Ovary (tissue), 3 donors: ENCODE measurements around the gene ZNF775.

Experiments used
- POLR2A ChIP-seq: fragments of 450-650 bp; IDR thresholded peaks from one replicate; pipeline ENCODE4 v1.6.1; 2017; ENCODE audit warnings: antibody characterized with exemption, mild to moderate bottlenecking, moderate library complexity
- TF ChIP-seq, protein P1 (sequence below), 3 donors: fragments of 450-650 bp in 2 of 3; fragments of 200-600 bp in 1 of 3; IDR thresholded peaks; one replicate each; pipeline versions ENCODE4 v1.5.1 to v1.8.0; 2016 to 2022; ENCODE audit warnings: antibody characterized with exemption in 3 of 3, mild to moderate bottlenecking in 1 of 3
- donor health status: DM: no; HTN: no; CAD: no.

DNA sequence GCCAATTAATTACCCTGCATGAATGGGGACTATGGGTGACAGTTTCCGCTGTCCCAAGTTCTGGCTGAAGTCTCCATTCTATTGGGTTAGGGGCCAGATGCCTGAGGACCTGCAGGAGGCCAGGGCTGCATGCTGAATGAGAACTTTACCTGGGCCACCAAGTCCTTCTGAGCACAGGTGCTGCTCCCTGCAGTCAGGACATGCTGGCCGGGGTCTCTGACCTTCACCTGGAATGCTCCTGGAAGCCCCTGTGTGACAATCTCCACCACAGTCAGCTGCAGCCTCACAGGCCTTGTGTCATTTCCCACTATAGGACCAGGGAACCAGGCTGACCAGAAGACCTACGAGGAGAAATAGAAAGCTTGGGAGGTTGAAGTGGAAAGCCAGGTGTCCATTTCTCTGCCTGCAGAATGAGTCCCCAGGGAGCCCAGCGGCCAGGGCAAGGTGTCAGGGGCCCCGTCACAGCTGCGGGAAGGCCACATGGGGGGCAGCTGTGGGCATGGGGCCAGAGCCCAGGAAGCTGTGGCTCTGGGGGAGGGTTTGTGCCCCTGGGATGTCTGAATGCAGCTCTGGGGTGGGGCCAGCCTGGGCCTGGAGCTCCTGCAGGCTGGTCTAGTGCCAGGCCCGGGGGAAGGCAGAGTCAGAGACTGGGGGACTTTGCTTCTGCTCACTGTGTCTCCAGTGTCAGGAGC, 65.7 kb downstream of the ZNF775 start:
- TF ChIP-seq, protein P1, sequence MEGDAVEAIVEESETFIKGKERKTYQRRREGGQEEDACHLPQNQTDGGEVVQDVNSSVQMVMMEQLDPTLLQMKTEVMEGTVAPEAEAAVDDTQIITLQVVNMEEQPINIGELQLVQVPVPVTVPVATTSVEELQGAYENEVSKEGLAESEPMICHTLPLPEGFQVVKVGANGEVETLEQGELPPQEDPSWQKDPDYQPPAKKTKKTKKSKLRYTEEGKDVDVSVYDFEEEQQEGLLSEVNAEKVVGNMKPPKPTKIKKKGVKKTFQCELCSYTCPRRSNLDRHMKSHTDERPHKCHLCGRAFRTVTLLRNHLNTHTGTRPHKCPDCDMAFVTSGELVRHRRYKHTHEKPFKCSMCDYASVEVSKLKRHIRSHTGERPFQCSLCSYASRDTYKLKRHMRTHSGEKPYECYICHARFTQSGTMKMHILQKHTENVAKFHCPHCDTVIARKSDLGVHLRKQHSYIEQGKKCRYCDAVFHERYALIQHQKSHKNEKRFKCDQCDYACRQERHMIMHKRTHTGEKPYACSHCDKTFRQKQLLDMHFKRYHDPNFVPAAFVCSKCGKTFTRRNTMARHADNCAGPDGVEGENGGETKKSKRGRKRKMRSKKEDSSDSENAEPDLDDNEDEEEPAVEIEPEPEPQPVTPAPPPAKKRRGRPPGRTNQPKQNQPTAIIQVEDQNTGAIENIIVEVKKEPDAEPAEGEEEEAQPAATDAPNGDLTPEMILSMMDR (IDR thresholded peaks at IDR 0.05): no peak
- TF ChIP-seq POLR2A: no peak
